IMR-90 (cell line): ENCODE results near the gene MIOX. TPM values are rescaled to one million over a fixed set of nuclear protein-coding genes. Genes with fewer than 3 reads are reported as not detected.
A peak's percentile ranks its signal among the peaks of the same experiment; 100 is the strongest.

Source experiments
- ATAC-seq: fragments of 200-7000 bp; cut with Tn5 transposase; 2 replicates; pipeline ENCODE4 v1.9.1; 2020; ENCODE audit warnings: low read depth, mild to moderate bottlenecking, moderate library complexity
- BruUV-seq: library from RNA; stranded (reverse); fragments of 400-500 nt; replicated peaks from 2 replicates; lab custom pipeline; 2021; lab: Mats Ljungman, UMichigan
- CTCF ChIA-PET: fragments of 300-600 bp; formaldehyde crosslinking; extraction: SDS; loops from one replicate; lab custom pipeline; 2021; ENCODE audit warnings: antibody characterized with exemption; lab: Yijun Ruan, JAX
- POLR2A ChIA-PET: fragments of 300-600 bp; sonication (Branson Sonifier 250); formaldehyde crosslinking; loops from one replicate; lab custom pipeline; 2022; ENCODE audit warnings: antibody characterized with exemption; ENCODE audit not compliant: unreplicated experiment; lab: Charles Lee
- DNase-seq: peaks from one replicate; pipeline ENCODE4 v3.0.0; 2013
- H2AFZ ChIP-seq: replicated peaks from 2 replicates; pipeline ENCODE3; 2013; ENCODE audit warnings: low read length, mild to moderate bottlenecking; ENCODE audit not compliant: poor library complexity
- H2AK5ac ChIP-seq: 2 replicates; pipeline ENCODE4 v1.6.1; 2013; ENCODE audit warnings: low read depth, low read length, inconsistent platforms
- H2AK9ac ChIP-seq: replicated peaks from 2 replicates; pipeline ENCODE3; 2013; ENCODE audit warnings: mild to moderate bottlenecking, low read depth, low read length, moderate library complexity; ENCODE audit not compliant: poor library complexity
- H2BK120ac ChIP-seq: 2 replicates; pipeline ENCODE4 v1.6.1; 2013; ENCODE audit warnings: low read depth, low read length, inconsistent platforms
- H2BK15ac ChIP-seq: 3 replicates; pipeline ENCODE4 v1.6.1; 2013; ENCODE audit warnings: low read depth, low read length, inconsistent platforms
- H2BK20ac ChIP-seq: 2 replicates; pipeline ENCODE4 v1.6.1; 2013; ENCODE audit warnings: low read depth, mild to moderate bottlenecking, inconsistent platforms, low read length, moderate library complexity
- H2BK5ac ChIP-seq: 2 replicates; pipeline ENCODE4 v1.6.1; 2013; ENCODE audit warnings: mild to moderate bottlenecking, low read depth, low read length, inconsistent platforms; ENCODE audit not compliant: poor library complexity, severe bottlenecking
- H3K14ac ChIP-seq: replicated peaks from 2 replicates; pipeline ENCODE4 v1.6.1; 2013; ENCODE audit warnings: low read depth, low read length, inconsistent platforms
- H3K18ac ChIP-seq: 2 replicates; pipeline ENCODE4 v1.6.1; 2013; ENCODE audit warnings: low read depth, low read length, control low read depth
- H3K23ac ChIP-seq: 2 replicates; pipeline ENCODE4 v1.6.1; 2013; ENCODE audit warnings: low read depth, low read length, inconsistent platforms
- H3K27ac ChIP-seq: 2 replicates; pipeline ENCODE4 v1.5.1; 2013; ENCODE audit warnings: mild to moderate bottlenecking, control low read depth, low read length; ENCODE audit not compliant: insufficient read depth
- H3K27me3 ChIP-seq: 2 replicates; pipeline ENCODE4 v1.6.1; 2013; ENCODE audit warnings: low read length; ENCODE audit not compliant: control insufficient read depth, insufficient read depth
- H3K36me3 ChIP-seq: 2 replicates; pipeline ENCODE4 v1.6.1; 2013; ENCODE audit warnings: low read length, mixed read lengths; ENCODE audit not compliant: control insufficient read depth, insufficient read depth
- H3K4ac ChIP-seq: 2 replicates; pipeline ENCODE4 v1.6.1; 2013; ENCODE audit warnings: low read depth, low read length, inconsistent platforms
- H3K4me1 ChIP-seq: 2 replicates; pipeline ENCODE4 v1.6.1; 2013; ENCODE audit warnings: low read length, mixed read lengths; ENCODE audit not compliant: control insufficient read depth, insufficient read depth
- H3K4me2 ChIP-seq: 2 replicates; pipeline ENCODE4 v1.6.1; 2013; ENCODE audit warnings: low read depth, mild to moderate bottlenecking, control low read depth, low read length, moderate library complexity
- H3K4me3 ChIP-seq: 2 replicates; pipeline ENCODE4 v1.5.1; 2013; ENCODE audit warnings: low read depth, mild to moderate bottlenecking, control low read depth, low read length, moderate library complexity; ENCODE audit not compliant: insufficient read depth
- H3K56ac ChIP-seq: 2 replicates; pipeline ENCODE4 v1.6.1; 2013; ENCODE audit warnings: low read length, inconsistent platforms; ENCODE audit not compliant: insufficient read depth; ENCODE audit errors: extremely low read depth
- H3K79me1 ChIP-seq, 2 experiments: 2 replicates each; pipeline ENCODE4 v1.6.1; 2013; ENCODE audit warnings: low read length in 2 of 2, inconsistent platforms in 1 of 2, low read depth in 1 of 2
- H3K9ac ChIP-seq: 2 replicates; pipeline ENCODE4 v1.6.1; 2013; ENCODE audit warnings: low read depth, low read length, control low read depth
- H3K9me1 ChIP-seq: 2 replicates; pipeline ENCODE4 v1.6.1; 2013; ENCODE audit warnings: low read length, inconsistent platforms; ENCODE audit not compliant: insufficient read depth
- H3K9me3 ChIP-seq: 2 replicates; pipeline ENCODE4 v1.6.1; 2013; ENCODE audit warnings: low read length; ENCODE audit not compliant: control insufficient read depth, insufficient read depth
- H4K20me1 ChIP-seq: 2 replicates; pipeline ENCODE4 v1.6.1; 2013; ENCODE audit warnings: low read length, inconsistent platforms; ENCODE audit not compliant: insufficient read depth
- H4K5ac ChIP-seq: 2 replicates; pipeline ENCODE4 v1.6.1; 2013; ENCODE audit warnings: mild to moderate bottlenecking, low read depth, low read length, control low read depth
- H4K8ac ChIP-seq, 2 experiments: 2 replicates each; pipeline ENCODE4 v1.6.1; 2013; ENCODE audit warnings: low read depth in 2 of 2, low read length in 2 of 2, control low read depth in 1 of 2, inconsistent platforms in 1 of 2
- H4K91ac ChIP-seq: 2 replicates; pipeline ENCODE4 v1.6.1; 2013; ENCODE audit warnings: low read depth, low read length, inconsistent platforms; ENCODE audit not compliant: insufficient read depth
- CEBPB ChIP-seq: IDR thresholded peaks from 2 replicates; pipeline ENCODE4 v1.6.1; 2012; ENCODE audit warnings: low read depth, low read length, improper control_type of control experiment
- WGBS, 2 experiments: methylation state at CpG; one replicate each; pipeline versions ENCODE4 v1.1.5 to v1.1.7; 2013; ENCODE audit warnings: missing lambda C conversion rate in 2 of 2; ENCODE audit not compliant: insufficient read length in 1 of 2; ENCODE audit errors: extremely low coverage in 2 of 2; 5-methylcytosine and 5-hydroxymethylcytosine counted together
- dilution Hi-C: fragments of 300-500 bp; cut with HindIII; formaldehyde crosslinking; loops from one replicate; pipeline ENCODE4 v1.14.3; 2018; ENCODE audit warnings: low sequenced_read_pairs; ENCODE audit not compliant: unreplicated experiment
- in situ Hi-C: fragments of 300-500 bp; cut with MboI; formaldehyde crosslinking; loops from 3 replicates; pipeline ENCODE4 v1.14.3; 2019; ENCODE audit warnings: low sequenced_read_pairs, inconsistent platforms, mixed read lengths
- intact Hi-C: fragments of 100-400 bp; cut with micrococcal nuclease; formaldehyde crosslinking; loops from 2 replicates; pipeline ENCODE4 v1.10.0; 2022
- polyA plus RNA-seq, 3 experiments: library from polyadenylated mRNA; depleted of rRNA; stranded (reverse); fragments of >200 nt; gene quantifications; 2 replicates each; pipeline ENCODE4 v1.2.3, GENCODE V29; 2012; ENCODE audit warnings: low replicate concordance in 1 of 3
- total RNA-seq: library from RNA; depleted of rRNA; stranded (reverse); fragments of >200 nt; gene quantifications from 2 replicates; pipeline ENCODE4 v1.2.3, GENCODE V29; 2012
- TF ChIP-seq, protein P1 (sequence below): fragments of 150-350 bp; IDR thresholded peaks from 2 replicates; pipeline ENCODE4 v1.6.1; 2016; ENCODE audit warnings: low read depth, mild to moderate bottlenecking, low read length, moderate library complexity, borderline replicate concordance

Gene MIOX
- total and polyA plus RNA-seq, 2 of the 4 experiments (the other 2 are of a cell fraction): not detected

DNA sequence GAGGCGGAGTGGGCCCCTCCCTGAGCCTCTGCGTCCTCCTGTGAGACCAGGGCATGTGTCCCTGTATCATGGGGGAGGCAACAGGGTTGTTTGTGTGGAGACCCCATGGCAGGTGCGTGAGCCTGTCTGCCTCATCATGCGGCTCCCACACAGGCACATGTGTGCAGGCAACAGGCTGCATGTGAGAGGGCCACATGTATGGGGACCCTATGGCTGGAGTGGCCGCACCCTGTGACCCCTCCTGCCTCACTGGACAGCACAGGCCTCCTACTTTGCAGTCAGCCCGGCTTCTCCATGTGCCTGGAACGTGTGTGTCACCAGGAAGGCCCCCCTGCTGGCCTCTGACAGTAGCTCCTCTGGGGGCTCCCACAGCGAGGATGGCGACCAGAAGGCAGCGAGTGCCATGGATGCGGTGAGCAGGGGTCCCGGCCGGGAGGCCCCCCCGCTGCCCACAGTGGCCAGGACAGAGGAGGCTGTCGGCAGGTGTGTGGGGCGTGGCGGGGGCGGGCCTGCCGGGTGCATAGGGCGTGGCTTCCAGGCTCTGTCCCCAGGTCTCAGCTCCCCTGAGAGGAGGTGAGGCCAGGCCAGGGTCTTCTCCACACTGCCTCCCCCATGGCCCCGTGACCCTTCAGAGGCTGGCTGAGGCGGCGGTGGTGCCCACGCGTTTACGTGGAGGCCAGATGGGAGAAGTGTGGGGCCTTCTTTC, 46.0 kb upstream of the MIOX start:
- H3K4me3 ChIP-seq: no peak overlapping the region
- ATAC-seq (no peak), DNase-seq (no peak)
- no peak overlapping the region for H3K14ac ChIP-seq
- H3K27me3 ChIP-seq: no peaks in the 10 kb centered on the region
- no peak overlapping the region for H3K4ac ChIP-seq
- no peak overlapping the region for H3K56ac ChIP-seq
- H2AK9ac ChIP-seq: peak overlapping the region; percentile 55
- H3K4me1 ChIP-seq: no peaks in the 10 kb centered on the region
- 95% methylated on average over 10 of the region's 26 CpGs; no CpG with 5 or more reads in 1 of the 2 experiments for WGBS, 2 experiments
- dilution Hi-C loops (no loop called here), in situ Hi-C loops (no loop called here), intact Hi-C loops (no loop called here)
- ChIA-PET POLR2A (no interaction called here), CTCF (no interaction called here)
- TF ChIP-seq, protein P1, sequence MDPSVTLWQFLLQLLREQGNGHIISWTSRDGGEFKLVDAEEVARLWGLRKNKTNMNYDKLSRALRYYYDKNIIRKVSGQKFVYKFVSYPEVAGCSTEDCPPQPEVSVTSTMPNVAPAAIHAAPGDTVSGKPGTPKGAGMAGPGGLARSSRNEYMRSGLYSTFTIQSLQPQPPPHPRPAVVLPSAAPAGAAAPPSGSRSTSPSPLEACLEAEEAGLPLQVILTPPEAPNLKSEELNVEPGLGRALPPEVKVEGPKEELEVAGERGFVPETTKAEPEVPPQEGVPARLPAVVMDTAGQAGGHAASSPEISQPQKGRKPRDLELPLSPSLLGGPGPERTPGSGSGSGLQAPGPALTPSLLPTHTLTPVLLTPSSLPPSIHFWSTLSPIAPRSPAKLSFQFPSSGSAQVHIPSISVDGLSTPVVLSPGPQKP: no peak
- no peak for TF ChIP-seq CEBPB
- peaks cover 74% of the 10 kb centered on the region for H3K36me3 ChIP-seq
- H3K18ac ChIP-seq: no peak overlapping the region
- no peak overlapping the region for H2BK20ac ChIP-seq
- no peak overlapping the region for H2AFZ ChIP-seq
- no peak overlapping the region for H3K23ac ChIP-seq
- H3K9me3 ChIP-seq: no peaks in the 10 kb centered on the region
- no peak overlapping the region for H3K9ac ChIP-seq
- no peak overlapping the region for H3K27ac ChIP-seq
- H2BK5ac ChIP-seq: no peak overlapping the region
- no peak overlapping the region for H4K91ac ChIP-seq
- no peak overlapping the region for H2BK120ac ChIP-seq
- no TSS peak for BruUV-seq
- H3K9me1 ChIP-seq: no peaks in the 10 kb centered on the region
- no peak overlapping the region for H4K5ac ChIP-seq
- no peak overlapping the region for H4K8ac ChIP-seq
- peaks cover 0 to 9% of the 10 kb centered on the region in 2 experiments; a peak in 1 of 4 replicates for H3K79me1 ChIP-seq
- H3K4me2 ChIP-seq: no peak overlapping the region
- H2AK5ac ChIP-seq: no peak overlapping the region
- no peak overlapping the region for H2BK15ac ChIP-seq
- H4K20me1 ChIP-seq: peaks cover 19% of the 10 kb centered on the region
